Esophagus muscularis mucosa (tissue), 4 donors: Measurements from ENCODE around the gene SDK1.

Experiments used
- CTCF ChIP-seq, 3 experiments: fragments of 200-600 bp in 2 of 3; fragments of 450-650 bp in 1 of 3; sonication (generic) in 2 of 3; IDR thresholded peaks; one replicate each; pipeline ENCODE4 v1.5.1; 2017 to 2019; ENCODE audit warnings: antibody characterized with exemption in 3 of 3, mild to moderate bottlenecking in 2 of 3, moderate library complexity in 1 of 3
- EP300 ChIP-seq: sonication (generic); formaldehyde crosslinking; IDR thresholded peaks from one replicate; pipeline ENCODE4 v1.6.1; 2017; ENCODE audit warnings: antibody characterized with exemption
- POLR2A ChIP-seq: fragments of 450-650 bp; IDR thresholded peaks from one replicate; pipeline ENCODE4 v1.6.1; 2017; ENCODE audit warnings: antibody characterized with exemption, moderate library complexity, mild to moderate bottlenecking, low read depth

- TF ChIP-seq CTCF (IDR thresholded peaks at IDR 0.05), result no peak
- TF ChIP-seq POLR2A, result no peak
- no peak for TF ChIP-seq EP300
These were observed 726.0 kb downstream of the SDK1 start for GRCh38 chr7:4026941-4027486.
